Measurements from ENCODE around the gene UNC13B.

DNA sequence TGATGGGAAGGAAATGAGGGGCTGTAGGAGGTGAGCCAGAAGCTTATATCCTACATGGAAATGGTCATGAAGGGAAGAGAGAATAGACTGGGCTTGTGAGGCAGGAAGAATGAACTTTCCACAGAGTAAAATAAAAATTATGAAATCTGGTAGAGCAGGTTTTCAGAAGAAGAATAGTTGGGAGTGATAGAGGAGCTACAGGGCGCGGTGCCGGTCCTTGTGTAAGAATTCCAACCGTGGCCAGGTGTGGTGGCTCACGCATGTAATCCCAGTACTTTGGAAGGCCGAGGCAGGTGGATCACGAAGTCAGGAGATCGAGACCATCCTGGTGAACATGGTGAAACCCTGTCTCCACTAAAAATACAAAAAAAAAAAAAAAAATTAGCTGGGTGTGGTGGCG, 8.9 kb upstream of the UNC13B start:
- TF ChIP-seq, protein P1, sequence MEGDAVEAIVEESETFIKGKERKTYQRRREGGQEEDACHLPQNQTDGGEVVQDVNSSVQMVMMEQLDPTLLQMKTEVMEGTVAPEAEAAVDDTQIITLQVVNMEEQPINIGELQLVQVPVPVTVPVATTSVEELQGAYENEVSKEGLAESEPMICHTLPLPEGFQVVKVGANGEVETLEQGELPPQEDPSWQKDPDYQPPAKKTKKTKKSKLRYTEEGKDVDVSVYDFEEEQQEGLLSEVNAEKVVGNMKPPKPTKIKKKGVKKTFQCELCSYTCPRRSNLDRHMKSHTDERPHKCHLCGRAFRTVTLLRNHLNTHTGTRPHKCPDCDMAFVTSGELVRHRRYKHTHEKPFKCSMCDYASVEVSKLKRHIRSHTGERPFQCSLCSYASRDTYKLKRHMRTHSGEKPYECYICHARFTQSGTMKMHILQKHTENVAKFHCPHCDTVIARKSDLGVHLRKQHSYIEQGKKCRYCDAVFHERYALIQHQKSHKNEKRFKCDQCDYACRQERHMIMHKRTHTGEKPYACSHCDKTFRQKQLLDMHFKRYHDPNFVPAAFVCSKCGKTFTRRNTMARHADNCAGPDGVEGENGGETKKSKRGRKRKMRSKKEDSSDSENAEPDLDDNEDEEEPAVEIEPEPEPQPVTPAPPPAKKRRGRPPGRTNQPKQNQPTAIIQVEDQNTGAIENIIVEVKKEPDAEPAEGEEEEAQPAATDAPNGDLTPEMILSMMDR (IDR thresholded peaks at IDR 0.05): no peak
- no peak for TF ChIP-seq POLR2A (IDR thresholded peaks at IDR 0.05)
